Right renal pelvis (tissue), 4 donors: ENCODE measurements around the gene DPP3. TPM values are rescaled to one million over a fixed set of nuclear protein-coding genes. Genes with fewer than 3 reads are reported as not detected.
A peak's percentile ranks its signal among the peaks of the same experiment; 100 is the strongest.
"Not testable (repeated sequence)": the region's sequence is repeated elsewhere in the genome, so short reads cannot be mapped to it uniquely, and the experiment has no call there.

Experiments
- DNase-seq, 4 donors: peaks; one replicate each; pipeline ENCODE4 v3.0.0-alpha.2; 2013; ENCODE audit warnings: low read depth in 4 of 4, low spot score in 3 of 4, missing footprints in 1 of 4
- polyA plus RNA-seq, 4 donors: library from polyadenylated mRNA; unstranded; fragments of 120-200 nt; gene quantifications; one replicate each; pipeline ENCODE4 v1.2.1, GENCODE V29; 2013; ENCODE audit not compliant: insufficient read length in 4 of 4

Gene DPP3
- polyA plus RNA-seq, 4 donors: 19.7 to 26.0 (median 22.5) TPM

- DNase-seq: no peak
These were observed 50.9 kb downstream of the DPP3 start for GRCh38 chr11:66530927-66531709.

GRCh38 chr11:66531841-66532240 lies 51.6 kb downstream of the DPP3 start:
- no peak for DNase-seq

- DNase-seq: no peak
These were observed 52.5 kb downstream of the DPP3 start for GRCh38 chr11:66532784-66533183.

- DNase-seq: no peak
These were observed 59.1 kb downstream of the DPP3 start for GRCh38 chr11:66539170-66539869.

GRCh38 chr11:66539870-66540213 lies 59.6 kb downstream of the DPP3 start:
- no peak for DNase-seq

- not testable (repeated sequence) for DNase-seq
These were observed 60.4 kb downstream of the DPP3 start for GRCh38 chr11:66540598-66540997.

GRCh38 chr11:66541892-66542291 lies 61.7 kb downstream of the DPP3 start:
- DNase-seq: no peak

- no peak for DNase-seq
These were observed 62.1 kb downstream of the DPP3 start for GRCh38 chr11:66542362-66542761.

- peak in 3 of 4 donors; percentile 39 to 54 (median 54) for DNase-seq
These were observed 63.3 kb downstream of the DPP3 start for GRCh38 chr11:66543263-66544107.

- DNase-seq: not testable (repeated sequence)
These were observed 64.7 kb downstream of the DPP3 start for GRCh38 chr11:66544952-66545351.

- DNase-seq: peak; percentile 78 to 86 (median 84)
These were observed 65.6 kb downstream of the DPP3 start, which contains the start of gene ZDHHC24 for GRCh38 chr11:66545701-66546367. TSS of gene ZDHHC24 (minus strand) at chr11:66546048. CDS start at chr11:66546003, 45 bp downstream.

GRCh38 chr11:66546368-66546965 lies 66.2 kb downstream of the DPP3 start, which contains the start of gene ACTN3:
TSS of gene ACTN3 (plus strand) at chr11:66546903. CDS start at chr11:66546938, 35 bp downstream.
- no peak for DNase-seq

- DNase-seq: no peak
These were observed 66.9 kb downstream of the DPP3 start for GRCh38 chr11:66546966-66547661.

GRCh38 chr11:66547662-66548009 lies 67.4 kb downstream of the DPP3 start:
- no peak for DNase-seq

GRCh38 chr11:66548041-66548440 lies 67.8 kb downstream of the DPP3 start:
- no peak for DNase-seq

- DNase-seq: no peak
These were observed 68.8 kb downstream of the DPP3 start for GRCh38 chr11:66548774-66549630.

- no peak for DNase-seq
These were observed 69.5 kb downstream of the DPP3 start for GRCh38 chr11:66549696-66550095.

GRCh38 chr11:66550887-66551286 lies 70.7 kb downstream of the DPP3 start:
- no peak for DNase-seq

GRCh38 chr11:66554602-66555001 lies 74.4 kb downstream of the DPP3 start:
- DNase-seq: no peak
